H9 (cell line): ENCODE data around the gene PTTG1. TPM values are rescaled to one million over a fixed set of nuclear protein-coding genes. Genes with fewer than 3 reads are reported as not detected.

Experiments used
- DNase-seq: peaks from one replicate; pipeline ENCODE4 v3.0.0-alpha.2; 2017
- H2AFZ ChIP-seq: one replicate; pipeline ENCODE4 v1.6.1; 2013; ENCODE audit warnings: mild to moderate bottlenecking, low read length, control low read depth, moderate library complexity
- H2AK5ac ChIP-seq: 2 replicates; pipeline ENCODE4 v1.6.1; 2013; ENCODE audit warnings: low read length, control low read depth, mixed read lengths; ENCODE audit not compliant: insufficient read length
- H2BK120ac ChIP-seq: one replicate; pipeline ENCODE4 v1.6.1; 2013; ENCODE audit warnings: low read depth, mild to moderate bottlenecking, low read length, control low read depth, inconsistent platforms; ENCODE audit not compliant: poor library complexity, severe bottlenecking
- H2BK12ac ChIP-seq: 2 replicates; pipeline ENCODE4 v1.6.1; 2013; ENCODE audit warnings: low read length, control low read depth, mixed read lengths, low read depth; ENCODE audit not compliant: insufficient read length
- H2BK15ac ChIP-seq: 2 replicates; pipeline ENCODE4 v1.6.1; 2013; ENCODE audit warnings: low read depth, low read length, control low read depth
- H2BK20ac ChIP-seq: one replicate; pipeline ENCODE4 v1.6.1; 2013; ENCODE audit warnings: low read depth, mild to moderate bottlenecking, low read length, control low read depth, inconsistent platforms; ENCODE audit not compliant: poor library complexity, severe bottlenecking
- H2BK5ac ChIP-seq: 2 replicates; pipeline ENCODE4 v1.6.1; 2013; ENCODE audit warnings: low read length, control low read depth, mixed read lengths; ENCODE audit not compliant: insufficient read length
- H3K14ac ChIP-seq: 2 replicates; pipeline ENCODE4 v1.6.1; 2013; ENCODE audit warnings: low read length, control low read depth; ENCODE audit not compliant: insufficient read depth
- H3K18ac ChIP-seq: 2 replicates; pipeline ENCODE4 v1.6.1; 2013; ENCODE audit warnings: low read depth, mild to moderate bottlenecking, mixed read lengths, low read length, control low read depth; ENCODE audit not compliant: insufficient read length
- H3K23ac ChIP-seq: 2 replicates; pipeline ENCODE4 v1.6.1; 2013; ENCODE audit warnings: low read length, control low read depth, mixed read lengths, low read depth; ENCODE audit not compliant: insufficient read length
- H3K23me2 ChIP-seq: 2 replicates; pipeline ENCODE4 v1.6.1; 2013; ENCODE audit warnings: low read depth, mild to moderate bottlenecking, mixed read lengths, low read length, control low read depth; ENCODE audit not compliant: insufficient read length, poor library complexity, severe bottlenecking
- H3K27ac ChIP-seq: 2 replicates; pipeline ENCODE4 v1.5.1; 2013; ENCODE audit warnings: low read length, control low read depth, mixed read lengths, low read depth; ENCODE audit not compliant: insufficient read length
- H3K27me3 ChIP-seq: 2 replicates; pipeline ENCODE4 v1.6.1; 2013; ENCODE audit warnings: low read length, control low read depth, inconsistent platforms; ENCODE audit not compliant: insufficient read depth
- H3K4ac ChIP-seq: 2 replicates; pipeline ENCODE4 v1.6.1; 2013; ENCODE audit warnings: low read depth, mild to moderate bottlenecking, control low read depth, inconsistent platforms, low read length, moderate library complexity
- H3K4me1 ChIP-seq: 2 replicates; pipeline ENCODE4 v1.6.1; 2013; ENCODE audit warnings: low read length, control low read depth, inconsistent platforms; ENCODE audit not compliant: insufficient read depth
- H3K4me2 ChIP-seq: 2 replicates; pipeline ENCODE4 v1.6.1; 2013; ENCODE audit warnings: low read length, control low read depth, mixed read lengths; ENCODE audit not compliant: insufficient read length, insufficient read depth
- H3K56ac ChIP-seq: 2 replicates; pipeline ENCODE4 v1.6.1; 2013; ENCODE audit warnings: low read depth, mild to moderate bottlenecking, mixed read lengths, low read length, control low read depth; ENCODE audit not compliant: insufficient read length
- H3K79me1 ChIP-seq: 2 replicates; pipeline ENCODE4 v1.6.1; 2013; ENCODE audit warnings: low read depth, mild to moderate bottlenecking, moderate library complexity, low read length, control low read depth, inconsistent platforms; ENCODE audit not compliant: insufficient read depth, poor library complexity, severe bottlenecking
- H3K79me2 ChIP-seq: 2 replicates; pipeline ENCODE4 v1.6.1; 2013; ENCODE audit warnings: low read length, control low read depth, inconsistent platforms; ENCODE audit not compliant: insufficient read depth
- H3K9ac ChIP-seq: 2 replicates; pipeline ENCODE4 v1.6.1; 2013; ENCODE audit warnings: low read length, control low read depth, mixed read lengths; ENCODE audit not compliant: insufficient read length; ENCODE audit errors: extremely low read depth
- H3K9me3 ChIP-seq: one replicate; pipeline ENCODE4 v1.6.1; 2013; ENCODE audit warnings: low read depth, low read length, inconsistent platforms; ENCODE audit not compliant: control insufficient read depth
- H3T11ph ChIP-seq: one replicate; pipeline ENCODE4 v1.6.1; 2013; ENCODE audit warnings: mild to moderate bottlenecking, low read length, control low read depth, inconsistent platforms
- H4K20me1 ChIP-seq: one replicate; pipeline ENCODE4 v1.6.1; 2013; ENCODE audit not compliant: control insufficient read depth, insufficient read length, insufficient read depth
- H4K5ac ChIP-seq: 2 replicates; pipeline ENCODE4 v1.6.1; 2013; ENCODE audit warnings: low read depth, mild to moderate bottlenecking, mixed read lengths, low read length, control low read depth; ENCODE audit not compliant: insufficient read length
- H4K8ac ChIP-seq: replicated peaks from 2 replicates; pipeline ENCODE4 v1.6.1; 2013; ENCODE audit warnings: low read length, control low read depth, mixed read lengths, low read depth; ENCODE audit not compliant: insufficient read length
- H4K91ac ChIP-seq: 2 replicates; pipeline ENCODE4 v1.6.1; 2013; ENCODE audit warnings: low read depth, mild to moderate bottlenecking, moderate library complexity, mixed read lengths, low read length, control low read depth; ENCODE audit not compliant: insufficient read length
- H3K27ac Mint-ChIP-seq, 3 experiments: 2 replicates in 2 of 3; 3 replicates in 1 of 3; pipeline ENCODE4 v1.8.0; 2020 to 2021; ENCODE audit warnings: mixed read lengths in 3 of 3, mild to moderate bottlenecking in 1 of 3, moderate library complexity in 1 of 3
- H3K27me3 Mint-ChIP-seq: 2 replicates; pipeline ENCODE4 v1.8.0; 2021; ENCODE audit warnings: low read depth, mild to moderate bottlenecking, moderate library complexity, mixed read lengths
- H3K36me3 Mint-ChIP-seq, 3 experiments: 2 replicates in 2 of 3; 3 replicates in 1 of 3; pipeline ENCODE4 v1.8.0; 2020 to 2021; ENCODE audit warnings: low read depth in 3 of 3, mixed read lengths in 3 of 3; ENCODE audit not compliant: insufficient read depth in 1 of 3
- H3K4me1 Mint-ChIP-seq, 2 experiments: 2 replicates each; pipeline ENCODE4 v1.8.0; 2020; ENCODE audit warnings: mixed read lengths in 2 of 2
- H3K4me3 Mint-ChIP-seq, 2 experiments: 2 replicates in 1 of 2; 3 replicates in 1 of 2; pipeline ENCODE4 v1.8.0; 2020 to 2021; ENCODE audit warnings: mild to moderate bottlenecking in 2 of 2, mixed read lengths in 2 of 2, moderate library complexity in 1 of 2
- H3K9me3 Mint-ChIP-seq, 2 experiments: 2 replicates in 1 of 2; 3 replicates in 1 of 2; pipeline ENCODE4 v1.8.0; 2020; ENCODE audit warnings: mild to moderate bottlenecking in 2 of 2, mixed read lengths in 2 of 2, moderate library complexity in 1 of 2
- whole genome bisulfite sequencing: extraction: QIAGEN DNeasy Blood & Tissue Kit; methylation state at CpG from one replicate; pipeline ENCODE4 v1.1.7; 2013; ENCODE audit warnings: missing lambda C conversion rate, low lambda C conversion rate, mixed read lengths; ENCODE audit not compliant: insufficient read length; ENCODE audit errors: extremely low coverage; 5-methylcytosine and 5-hydroxymethylcytosine counted together
- total RNA-seq: library from RNA; stranded (reverse); gene quantifications from 2 replicates; pipeline ENCODE4 v1.2.1, GENCODE V29; 2021
- TF ChIP-seq, protein P1 (sequence below): fragments of 200-600 bp; sonication (generic); conservative IDR thresholded peaks from 3 replicates; pipeline ENCODE4 v1.8.0; 2021; ENCODE audit warnings: antibody characterized with exemption, mild to moderate bottlenecking

Gene PTTG1
- total RNA-seq, 1 experiment from 2014 or later, result 279 TPM

DNA sequence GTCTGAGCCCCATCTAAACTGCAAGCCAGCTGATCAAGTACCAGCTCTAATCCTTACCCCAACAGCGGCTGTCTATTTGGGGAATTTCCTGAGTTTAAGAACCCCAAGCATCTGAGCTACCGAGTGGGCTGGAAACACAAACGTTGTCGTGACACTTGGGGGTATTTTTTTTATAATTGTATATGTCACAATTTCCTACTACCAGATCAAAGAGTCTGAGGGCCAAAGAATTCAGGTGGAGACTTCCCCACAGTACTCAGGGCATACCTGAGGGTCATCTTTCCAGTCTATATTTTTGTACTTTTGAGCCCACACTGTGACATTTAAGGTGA lies 42.8 kb downstream of the PTTG1 start:
- no peak overlapping the region for H4K8ac ChIP-seq
- Mint-ChIP-seq H3K9me3 (peaks cover 4 to 9% of the 10 kb centered on the region in 2 experiments; a peak in 4 of 5 replicates), H3K36me3 (peaks cover 0 to 5% (median 2%) of the 10 kb centered on the region in 3 experiments; a peak in 2 of 7 replicates), H3K4me3 (no peak overlapping the region), H3K27me3 (no peaks in the 10 kb centered on the region), H3K27ac (no peak overlapping the region; a peak in 1 of 7 replicates), H3K4me1 (peaks cover 12 to 17% of the 10 kb centered on the region in 2 experiments)
- H3K4ac ChIP-seq, result no peak overlapping the region
- H3K23ac ChIP-seq, result no peak overlapping the region
- no peak overlapping the region for H2BK5ac ChIP-seq
- no peak overlapping the region for H2BK120ac ChIP-seq
- WGBS, result no CpG with 5 or more reads among the region's 4 CpGs
- H3K14ac ChIP-seq, result no peak overlapping the region
- no peak overlapping the region for H2BK15ac ChIP-seq
- H4K5ac ChIP-seq, result no peak overlapping the region
- no peak overlapping the region for H2AK5ac ChIP-seq
- H4K20me1 ChIP-seq, result no peaks in the 10 kb centered on the region
- H4K91ac ChIP-seq, result no peak overlapping the region
- no peak overlapping the region for H2BK20ac ChIP-seq
- TF ChIP-seq, protein P1, sequence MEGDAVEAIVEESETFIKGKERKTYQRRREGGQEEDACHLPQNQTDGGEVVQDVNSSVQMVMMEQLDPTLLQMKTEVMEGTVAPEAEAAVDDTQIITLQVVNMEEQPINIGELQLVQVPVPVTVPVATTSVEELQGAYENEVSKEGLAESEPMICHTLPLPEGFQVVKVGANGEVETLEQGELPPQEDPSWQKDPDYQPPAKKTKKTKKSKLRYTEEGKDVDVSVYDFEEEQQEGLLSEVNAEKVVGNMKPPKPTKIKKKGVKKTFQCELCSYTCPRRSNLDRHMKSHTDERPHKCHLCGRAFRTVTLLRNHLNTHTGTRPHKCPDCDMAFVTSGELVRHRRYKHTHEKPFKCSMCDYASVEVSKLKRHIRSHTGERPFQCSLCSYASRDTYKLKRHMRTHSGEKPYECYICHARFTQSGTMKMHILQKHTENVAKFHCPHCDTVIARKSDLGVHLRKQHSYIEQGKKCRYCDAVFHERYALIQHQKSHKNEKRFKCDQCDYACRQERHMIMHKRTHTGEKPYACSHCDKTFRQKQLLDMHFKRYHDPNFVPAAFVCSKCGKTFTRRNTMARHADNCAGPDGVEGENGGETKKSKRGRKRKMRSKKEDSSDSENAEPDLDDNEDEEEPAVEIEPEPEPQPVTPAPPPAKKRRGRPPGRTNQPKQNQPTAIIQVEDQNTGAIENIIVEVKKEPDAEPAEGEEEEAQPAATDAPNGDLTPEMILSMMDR, result no peak
- H3K23me2 ChIP-seq, result no peaks in the 10 kb centered on the region
- no peaks in the 10 kb centered on the region for H3K79me1 ChIP-seq
- no peak overlapping the region for H3K56ac ChIP-seq
- no peak overlapping the region for H3K18ac ChIP-seq
- H3K9me3 ChIP-seq, result no peaks in the 10 kb centered on the region
- H3K4me2 ChIP-seq, result no peak overlapping the region
- H3K4me1 ChIP-seq, result no peaks in the 10 kb centered on the region
- H3K9ac ChIP-seq, result no peak overlapping the region
- H2BK12ac ChIP-seq, result no peak overlapping the region
- no peak overlapping the region for H3K27ac ChIP-seq
- no peaks in the 10 kb centered on the region for H3K79me2 ChIP-seq
- no peak overlapping the region for H3T11ph ChIP-seq
- no peak overlapping the region for H2AFZ ChIP-seq
- H3K27me3 ChIP-seq, result no peaks in the 10 kb centered on the region
- no peak for DNase-seq
